OCI-LY7 (cell line): Measurements from ENCODE around the gene MED8.

ENCODE experiments used
- EZH2phosphoT487 ChIP-seq: fragments of 200-600 bp; sonication (generic); IDR thresholded peaks from 2 replicates; pipeline ENCODE4 v1.6.1; 2018; ENCODE audit warnings: low read depth, borderline replicate concordance, mild to moderate bottlenecking, mixed run types, antibody characterized with exemption, low read length, moderate library complexity, mixed read lengths
- TF ChIP-seq, protein P1 (sequence below): fragments of 200-600 bp; sonication (generic); conservative IDR thresholded peaks from 2 replicates; pipeline ENCODE4 v1.5.1; 2014; ENCODE audit warnings: mild to moderate bottlenecking, antibody characterized with exemption, low read length, moderate library complexity, mixed read lengths

DNA sequence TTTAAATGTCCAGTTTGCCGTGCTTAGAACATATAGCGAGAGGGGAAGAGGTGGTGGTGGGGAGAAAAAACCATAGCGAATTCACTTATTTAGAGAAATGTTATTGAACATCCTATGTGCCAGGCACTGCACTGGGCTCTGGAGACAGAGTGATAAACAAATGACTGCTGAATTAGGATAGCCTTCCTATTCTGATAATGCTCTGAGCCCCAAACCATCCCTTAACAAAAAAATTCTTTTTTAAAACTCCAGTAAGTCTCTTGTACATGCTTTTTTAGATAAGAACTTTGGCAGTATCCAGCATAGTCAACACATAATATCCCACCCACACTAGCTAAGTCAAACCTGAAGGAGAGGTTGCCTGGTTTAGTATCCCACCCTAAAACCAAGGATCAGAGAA is 8.6 kb upstream of the MED8 start:
- TF ChIP-seq, protein P1, sequence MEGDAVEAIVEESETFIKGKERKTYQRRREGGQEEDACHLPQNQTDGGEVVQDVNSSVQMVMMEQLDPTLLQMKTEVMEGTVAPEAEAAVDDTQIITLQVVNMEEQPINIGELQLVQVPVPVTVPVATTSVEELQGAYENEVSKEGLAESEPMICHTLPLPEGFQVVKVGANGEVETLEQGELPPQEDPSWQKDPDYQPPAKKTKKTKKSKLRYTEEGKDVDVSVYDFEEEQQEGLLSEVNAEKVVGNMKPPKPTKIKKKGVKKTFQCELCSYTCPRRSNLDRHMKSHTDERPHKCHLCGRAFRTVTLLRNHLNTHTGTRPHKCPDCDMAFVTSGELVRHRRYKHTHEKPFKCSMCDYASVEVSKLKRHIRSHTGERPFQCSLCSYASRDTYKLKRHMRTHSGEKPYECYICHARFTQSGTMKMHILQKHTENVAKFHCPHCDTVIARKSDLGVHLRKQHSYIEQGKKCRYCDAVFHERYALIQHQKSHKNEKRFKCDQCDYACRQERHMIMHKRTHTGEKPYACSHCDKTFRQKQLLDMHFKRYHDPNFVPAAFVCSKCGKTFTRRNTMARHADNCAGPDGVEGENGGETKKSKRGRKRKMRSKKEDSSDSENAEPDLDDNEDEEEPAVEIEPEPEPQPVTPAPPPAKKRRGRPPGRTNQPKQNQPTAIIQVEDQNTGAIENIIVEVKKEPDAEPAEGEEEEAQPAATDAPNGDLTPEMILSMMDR = no peak
- no peak for TF ChIP-seq EZH2phosphoT487
